Measurements from ENCODE around the gene HTR1A. TPM values are rescaled to one million over a fixed set of nuclear protein-coding genes. Genes with fewer than 3 reads are reported as not detected.

HTR1A gene
- total RNA-seq: not detected

DNA sequence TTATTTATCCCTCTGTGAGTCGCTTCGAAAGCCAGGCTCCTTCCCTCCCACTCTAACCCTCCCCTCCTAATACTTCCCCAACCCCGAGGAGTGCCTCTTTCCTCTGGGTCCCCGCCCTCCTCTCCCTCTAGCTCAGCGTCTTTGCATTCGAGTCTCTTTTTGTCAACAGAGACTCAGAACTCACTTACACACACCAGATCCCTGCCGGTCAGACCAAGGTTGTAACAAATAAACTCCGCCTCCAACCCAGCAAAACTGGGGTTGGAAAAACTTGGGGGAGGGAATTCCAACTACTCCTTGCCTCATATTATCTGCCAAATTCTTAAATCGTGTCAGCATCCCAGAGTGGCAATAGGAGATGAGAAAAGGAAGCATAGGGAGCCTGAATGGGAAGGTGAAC is at the start of gene HTR1A:
Gene HTR1A, minus strand, starts transcription at position 167 of the 400 bp plus-strand sequence. CDS start 726 bp downstream, outside the sequence.
- TF ChIP-seq, protein P1, sequence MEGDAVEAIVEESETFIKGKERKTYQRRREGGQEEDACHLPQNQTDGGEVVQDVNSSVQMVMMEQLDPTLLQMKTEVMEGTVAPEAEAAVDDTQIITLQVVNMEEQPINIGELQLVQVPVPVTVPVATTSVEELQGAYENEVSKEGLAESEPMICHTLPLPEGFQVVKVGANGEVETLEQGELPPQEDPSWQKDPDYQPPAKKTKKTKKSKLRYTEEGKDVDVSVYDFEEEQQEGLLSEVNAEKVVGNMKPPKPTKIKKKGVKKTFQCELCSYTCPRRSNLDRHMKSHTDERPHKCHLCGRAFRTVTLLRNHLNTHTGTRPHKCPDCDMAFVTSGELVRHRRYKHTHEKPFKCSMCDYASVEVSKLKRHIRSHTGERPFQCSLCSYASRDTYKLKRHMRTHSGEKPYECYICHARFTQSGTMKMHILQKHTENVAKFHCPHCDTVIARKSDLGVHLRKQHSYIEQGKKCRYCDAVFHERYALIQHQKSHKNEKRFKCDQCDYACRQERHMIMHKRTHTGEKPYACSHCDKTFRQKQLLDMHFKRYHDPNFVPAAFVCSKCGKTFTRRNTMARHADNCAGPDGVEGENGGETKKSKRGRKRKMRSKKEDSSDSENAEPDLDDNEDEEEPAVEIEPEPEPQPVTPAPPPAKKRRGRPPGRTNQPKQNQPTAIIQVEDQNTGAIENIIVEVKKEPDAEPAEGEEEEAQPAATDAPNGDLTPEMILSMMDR (IDR thresholded peaks at IDR 0.05): no peak
- no peak for TF ChIP-seq POLR2A (IDR thresholded peaks at IDR 0.05)
- peaks cover 12% of the 10 kb centered on the region for H3K4me1 ChIP-seq
- WGBS, 2 donors: 5% methylated on average over 9 of the region's 9 CpGs
- DNase-seq (no peak), ATAC-seq (no peak)
- no peaks in the 10 kb centered on the region for H3K27me3 ChIP-seq
- intact Hi-C loops (cut with DNase I): loop anchor here (5.0 kb wide), 1 partner anchor 565 kb away; no protein-coding TSS in a partner anchor
- no peak within 1 kb of the TSS for H3K4me3 ChIP-seq
- no peaks in the 10 kb centered on the region for H3K36me3 ChIP-seq (replicated peaks in 1 of 2; ENCODE audit: insufficient read depth in 1 of 2, low read depth in 2 of 2)
- no peak within 1 kb of the TSS for H3K27ac ChIP-seq
- H3K9me3 ChIP-seq: peaks cover 0 to 4% (median 0%) of the 10 kb centered on the region in 3 donors

DNA sequence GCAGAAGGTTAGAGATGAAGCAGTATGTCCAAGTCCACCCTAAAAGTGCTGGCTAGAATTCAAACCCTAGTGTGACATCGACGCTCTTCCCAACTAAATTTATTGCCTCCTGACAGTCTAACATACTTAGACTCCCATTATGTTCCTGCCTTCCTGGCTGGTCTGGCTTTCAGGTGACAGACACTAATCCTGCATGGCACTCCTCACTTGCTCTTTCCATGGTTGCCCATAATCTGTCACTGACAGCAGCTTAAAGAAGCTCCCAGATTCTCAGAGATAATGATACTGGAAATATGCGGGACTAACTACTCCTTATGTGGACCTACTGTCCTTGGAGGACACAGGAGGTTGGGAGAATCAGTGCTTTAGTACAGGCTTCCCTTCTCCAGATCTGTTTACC is 41.7 kb upstream of the HTR1A start:
- ATAC-seq (no peak), DNase-seq (no peak)
- Histone ChIP-seq H3K9me3 (no peaks in the 10 kb centered on the region), H3K27ac (no peak overlapping the region), H3K36me3 (replicated peaks in 1 of 2; ENCODE audit: insufficient read depth in 1 of 2, low read depth in 2 of 2) (no peaks in the 10 kb centered on the region), H3K27me3 (no peaks in the 10 kb centered on the region), H3K4me3 (no peak overlapping the region), H3K4me1 (no peaks in the 10 kb centered on the region)
- intact Hi-C loops (cut with DNase I): no loop called here
- no peak for TF ChIP-seq POLR2A (IDR thresholded peaks at IDR 0.05)
- TF ChIP-seq, protein P1 (IDR thresholded peaks at IDR 0.05): no peak
- WGBS, 2 donors: 65 to 81% methylated on average over 3 of the region's 3 CpGs

DNA sequence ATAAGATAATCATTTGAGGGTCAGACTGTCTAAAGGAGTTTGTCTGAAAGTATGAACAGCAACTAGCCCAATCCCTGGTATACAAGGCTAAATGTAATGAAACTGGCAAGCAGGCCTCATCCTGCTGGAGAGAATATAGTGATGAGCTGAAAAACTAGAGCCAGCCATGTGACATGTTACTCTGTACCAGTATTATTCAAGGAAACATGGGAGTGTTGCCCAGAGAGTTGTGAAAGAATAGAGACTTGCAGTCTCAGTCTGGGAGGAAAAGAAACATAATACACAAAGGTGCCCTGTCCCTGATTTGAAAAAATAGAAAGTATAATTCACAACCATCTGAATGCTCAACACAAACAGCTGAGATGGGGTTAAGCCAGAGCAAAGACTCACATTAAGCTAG is 37.9 kb upstream of the HTR1A start:
- Histone ChIP-seq H3K4me1 (no peaks in the 10 kb centered on the region), H3K9me3 (no peaks in the 10 kb centered on the region), H3K27me3 (no peaks in the 10 kb centered on the region), H3K27ac (no peak overlapping the region), H3K4me3 (no peak overlapping the region), H3K36me3 (replicated peaks in 1 of 2; ENCODE audit: insufficient read depth in 1 of 2, low read depth in 2 of 2) (no peaks in the 10 kb centered on the region)
- no peak for DNase-seq
- intact Hi-C loops (cut with DNase I): no loop called here
- ATAC-seq: no peak
- TF ChIP-seq, protein P1 (IDR thresholded peaks at IDR 0.05): no peak
- no peak for TF ChIP-seq POLR2A (IDR thresholded peaks at IDR 0.05)

DNA sequence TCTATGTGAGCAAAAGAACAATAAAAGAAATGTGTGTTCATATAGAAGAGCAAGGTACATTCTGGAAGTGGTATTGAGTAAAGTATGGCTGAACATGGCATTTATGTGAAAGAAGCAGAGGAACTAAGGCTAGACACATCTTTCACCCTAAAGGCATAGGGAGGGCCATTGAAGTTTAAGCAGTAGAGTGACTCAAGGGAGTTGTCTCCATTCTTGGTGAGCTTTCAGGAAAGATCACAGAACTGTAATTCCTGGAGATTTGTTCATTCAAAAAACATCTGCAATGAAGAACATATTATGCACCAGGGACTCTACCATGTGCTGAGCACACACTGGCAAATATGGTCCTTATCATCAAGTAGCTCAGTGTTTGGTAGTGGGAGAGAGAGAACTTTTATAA is 24.8 kb upstream of the HTR1A start:
- H3K4me3 ChIP-seq: no peak overlapping the region
- H3K9me3 ChIP-seq: no peaks in the 10 kb centered on the region
- H3K36me3 ChIP-seq (replicated peaks in 1 of 2; ENCODE audit: insufficient read depth in 1 of 2, low read depth in 2 of 2): no peaks in the 10 kb centered on the region
- no peaks in the 10 kb centered on the region for H3K4me1 ChIP-seq
- no peak for TF ChIP-seq POLR2A (IDR thresholded peaks at IDR 0.05)
- TF ChIP-seq, protein P1 (IDR thresholded peaks at IDR 0.05): no peak
- ATAC-seq: no peak
- no peak for DNase-seq
- H3K27me3 ChIP-seq: no peaks in the 10 kb centered on the region
- no peak overlapping the region for H3K27ac ChIP-seq
- intact Hi-C loops (cut with DNase I): no loop called here

DNA sequence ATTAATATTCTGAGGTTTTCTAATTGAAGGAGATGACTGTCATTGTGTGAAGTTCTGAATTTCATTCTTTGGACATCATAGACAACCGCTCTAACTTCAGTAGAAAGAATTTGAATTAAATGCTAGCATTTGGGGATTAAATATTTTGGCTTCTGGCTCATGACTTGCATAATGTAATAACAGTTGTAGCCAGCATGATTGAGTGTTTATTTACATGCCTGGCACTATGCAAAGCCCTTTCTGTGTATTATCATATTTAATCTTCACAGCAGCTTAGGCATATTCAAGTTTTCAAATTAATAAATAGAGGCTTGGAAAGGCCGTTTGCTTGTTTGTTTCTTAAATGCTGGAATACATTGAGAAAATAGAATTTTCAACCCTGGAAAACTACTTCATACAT is 19.6 kb upstream of the HTR1A start:
- WGBS, 2 donors: 48 to 50% methylated on average over 2 of the region's 2 CpGs
- ATAC-seq (no peak), DNase-seq (no peak)
- H3K4me3 ChIP-seq: no peak overlapping the region
- H3K4me1 ChIP-seq: no peaks in the 10 kb centered on the region
- intact Hi-C loops (cut with DNase I): no loop called here
- H3K27ac ChIP-seq: no peak overlapping the region
- TF ChIP-seq, protein P1 (IDR thresholded peaks at IDR 0.05): no peak
- no peak for TF ChIP-seq POLR2A (IDR thresholded peaks at IDR 0.05)
- no peaks in the 10 kb centered on the region for H3K36me3 ChIP-seq (replicated peaks in 1 of 2; ENCODE audit: insufficient read depth in 1 of 2, low read depth in 2 of 2)
- no peaks in the 10 kb centered on the region for H3K9me3 ChIP-seq
- H3K27me3 ChIP-seq: no peaks in the 10 kb centered on the region
